Heart left ventricle (tissue), 13 donors: ENCODE results near the gene KNL1.

ENCODE experiments used
- CTCF ChIP-seq, 12 donors: fragments of 200-600 bp; sonication (generic) in 4 of 12; IDR thresholded peaks; one replicate each; pipeline versions ENCODE4 v1.5.0 to v1.8.0; 2018 to 2022; ENCODE audit warnings: antibody characterized with exemption in 12 of 12, mild to moderate bottlenecking in 5 of 12
- POLR2A ChIP-seq, 2 donors: fragments of 450-650 bp; IDR thresholded peaks; one replicate each; pipeline ENCODE4 v1.6.1; 2017; ENCODE audit warnings: antibody characterized with exemption in 2 of 2, mild to moderate bottlenecking in 2 of 2, moderate library complexity in 2 of 2
- donor health status: ischemic (EF 13 %, LVEDD 7.1; RV severe dilation, severe dysfunction).
- donor health status: DM: no; HTN: yes; CAD: no.
- donor health status: DM: no; HTN: no; CAD: no.
- donor health status: ischemic (EF 25% LVEDD 6.9; RV normal size, moderate dysfunction).
- donor health status: ischemic (EF 25% LVEDD 5.7; RV mildly dilated, moderate dysfunction).
- donor health status: ischemic (EF 35%, LVEDD 5.7; RV mildly dilated, moderate dysfunction).
- donor health status: nonischemic (EF 11% LVEDD 7.7; RV severe dilation, severe dysfunction).
- donor health status: DM: yes; HTN: yes; CAD: no.
- donor health status: PGD.
- donor health status: ischemic (EF 29% LVEDD 5.4; RV normal size, mild dysfunction).
- donor health status: nonischemic (EF 23%, LVEDD 6.1; RV moderate dilation, normal function).

GRCh38 chr15:40647523-40647922 is 53.5 kb downstream of the KNL1 start:
- no peak for TF ChIP-seq CTCF (IDR thresholded peaks at IDR 0.05)
- TF ChIP-seq POLR2A (IDR thresholded peaks at IDR 0.05) = no peak
